HL-60 (cell line): ENCODE results near the gene TRMT44.

Source experiments
- DNase-seq, 2 experiments: peaks; one replicate each; pipeline ENCODE4 v3.0.0-alpha.2; 2010 to 2020; ENCODE audit warnings: low read depth in 1 of 2, low spot score in 1 of 2
- H3K27ac ChIP-seq: fragments of 250-450 bp; sonication (Bioruptor Pico); replicated peaks from 2 replicates; pipeline ENCODE4 v1.5.1; 2020; ENCODE audit warnings: mild to moderate bottlenecking, moderate library complexity
- H3K27me3 ChIP-seq: fragments of 250-450 bp; sonication (Bioruptor Pico); 2 replicates; pipeline ENCODE4 v1.5.1; 2021; ENCODE audit warnings: mild to moderate bottlenecking, moderate library complexity; ENCODE audit not compliant: insufficient read depth, poor library complexity, severe bottlenecking
- H3K4me3 ChIP-seq: replicated peaks from 2 replicates; pipeline ENCODE4 v1.5.1; 2011; ENCODE audit warnings: mild to moderate bottlenecking, control low read depth, low read length; ENCODE audit not compliant: insufficient read depth
- CTCF ChIP-seq: IDR thresholded peaks from one replicate; pipeline ENCODE4 v1.5.1; 2011; ENCODE audit warnings: low read length, control low read depth, inconsistent platforms; ENCODE audit not compliant: insufficient read depth
- GABPA ChIP-seq: IDR thresholded peaks from 2 replicates; pipeline ENCODE4 v1.6.1; 2012; ENCODE audit warnings: low read depth
- POLR2AphosphoS5 ChIP-seq: IDR thresholded peaks from 2 replicates; pipeline ENCODE4 v1.6.1; 2012; ENCODE audit warnings: low read depth
- REST ChIP-seq: IDR thresholded peaks from 2 replicates; pipeline ENCODE4 v1.6.1; 2012; ENCODE audit warnings: low read depth; ENCODE audit not compliant: insufficient replicate concordance
- SPI1 ChIP-seq: IDR thresholded peaks from 2 replicates; pipeline ENCODE4 v1.6.1; 2012; ENCODE audit warnings: low read depth, mild to moderate bottlenecking, borderline replicate concordance
- long read RNA-seq: library from polyadenylated mRNA; unstranded; transcript quantifications from one replicate; pipeline ENCODE4 v2.0.0, GENCODE V29; 2020

Gene TRMT44, protein sequence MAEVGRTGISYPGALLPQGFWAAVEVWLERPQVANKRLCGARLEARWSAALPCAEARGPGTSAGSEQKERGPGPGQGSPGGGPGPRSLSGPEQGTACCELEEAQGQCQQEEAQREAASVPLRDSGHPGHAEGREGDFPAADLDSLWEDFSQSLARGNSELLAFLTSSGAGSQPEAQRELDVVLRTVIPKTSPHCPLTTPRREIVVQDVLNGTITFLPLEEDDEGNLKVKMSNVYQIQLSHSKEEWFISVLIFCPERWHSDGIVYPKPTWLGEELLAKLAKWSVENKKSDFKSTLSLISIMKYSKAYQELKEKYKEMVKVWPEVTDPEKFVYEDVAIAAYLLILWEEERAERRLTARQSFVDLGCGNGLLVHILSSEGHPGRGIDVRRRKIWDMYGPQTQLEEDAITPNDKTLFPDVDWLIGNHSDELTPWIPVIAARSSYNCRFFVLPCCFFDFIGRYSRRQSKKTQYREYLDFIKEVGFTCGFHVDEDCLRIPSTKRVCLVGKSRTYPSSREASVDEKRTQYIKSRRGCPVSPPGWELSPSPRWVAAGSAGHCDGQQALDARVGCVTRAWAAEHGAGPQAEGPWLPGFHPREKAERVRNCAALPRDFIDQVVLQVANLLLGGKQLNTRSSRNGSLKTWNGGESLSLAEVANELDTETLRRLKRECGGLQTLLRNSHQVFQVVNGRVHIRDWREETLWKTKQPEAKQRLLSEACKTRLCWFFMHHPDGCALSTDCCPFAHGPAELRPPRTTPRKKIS
- long read RNA-seq, partial matches to known transcripts, result 0 of 6 reads
- long read RNA-seq, other reads (novel, unspliced or antisense), result 6 of 6 reads

DNA sequence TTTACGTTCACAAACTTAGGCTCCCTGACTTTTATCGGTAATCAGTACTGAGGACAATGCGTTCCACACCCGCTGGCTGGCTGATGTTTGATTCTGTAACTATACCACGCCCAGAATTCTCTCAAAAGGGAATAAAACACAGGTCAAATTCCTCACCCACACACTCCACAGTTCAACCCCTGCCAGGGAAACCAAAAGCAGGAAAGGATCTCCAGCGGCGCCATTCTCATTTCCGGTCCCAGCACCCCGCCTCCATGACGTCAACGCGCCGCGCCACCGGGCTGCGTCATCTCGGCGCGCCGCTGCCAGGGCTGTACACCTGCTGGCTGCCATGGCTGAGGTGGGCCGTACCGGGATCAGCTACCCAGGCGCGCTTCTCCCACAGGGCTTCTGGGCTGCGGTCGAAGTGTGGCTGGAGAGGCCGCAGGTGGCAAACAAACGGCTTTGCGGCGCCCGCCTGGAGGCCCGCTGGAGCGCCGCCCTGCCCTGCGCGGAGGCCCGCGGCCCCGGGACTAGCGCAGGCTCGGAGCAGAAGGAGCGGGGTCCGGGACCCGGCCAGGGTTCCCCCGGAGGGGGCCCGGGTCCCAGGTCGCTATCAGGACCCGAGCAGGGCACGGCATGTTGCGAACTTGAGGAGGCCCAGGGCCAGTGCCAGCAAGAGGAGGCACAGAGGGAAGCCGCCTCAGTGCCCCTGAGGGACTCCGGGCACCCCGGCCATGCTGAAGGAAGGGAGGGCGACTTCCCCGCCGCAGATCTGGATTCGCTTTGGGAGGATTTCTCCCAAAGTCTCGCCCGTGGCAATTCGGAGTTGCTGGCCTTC, at the start of gene TRMT44, which contains the start of gene ACOX3:
TRMT44 (plus strand) TSS at position 286 of the 820 bp plus-strand sequence; CDS start at position 332, 46 bp downstream.
ACOX3 (minus strand) TSS at position 232 of the 820 bp plus-strand sequence. CDS start 24,202 bp downstream, outside the sequence.
- DNase-seq, result peak; percentile 77 to 88
- Histone ChIP-seq H3K27ac (peak within 1 kb of the TSS; percentile 87), H3K27me3 (no peaks in the 10 kb centered on the region), H3K4me3 (peak within 1 kb of the TSS; percentile 97)
- TF ChIP-seq GABPA, result peak; percentile 76
- TF ChIP-seq REST, result peak; percentile 38
- no peak for TF ChIP-seq CTCF
- TF ChIP-seq POLR2AphosphoS5, result peak; percentile 70; the same call in 1 of the 2 replicates

- no peak for DNase-seq
- TF ChIP-seq POLR2AphosphoS5 (no peak), SPI1 (no peak)
- H3K27ac ChIP-seq, result no peak overlapping the region
- no peak overlapping the region for H3K4me3 ChIP-seq
- H3K27me3 ChIP-seq, result no peaks in the 10 kb centered on the region
These were observed 49.5 kb upstream of the TRMT44 start for GRCh38 chr4:8391071-8391470.

GRCh38 chr4:8391972-8392371, 48.6 kb upstream of the TRMT44 start:
- no peak for DNase-seq
- Histone ChIP-seq H3K27me3 (no peaks in the 10 kb centered on the region), H3K27ac (no peak overlapping the region), H3K4me3 (no peak overlapping the region)
- TF ChIP-seq REST (no peak), GABPA (no peak), POLR2AphosphoS5 (no peak), SPI1 (no peak), CTCF (no peak)
